ENCODE data around the gene SLIT1.

DNA sequence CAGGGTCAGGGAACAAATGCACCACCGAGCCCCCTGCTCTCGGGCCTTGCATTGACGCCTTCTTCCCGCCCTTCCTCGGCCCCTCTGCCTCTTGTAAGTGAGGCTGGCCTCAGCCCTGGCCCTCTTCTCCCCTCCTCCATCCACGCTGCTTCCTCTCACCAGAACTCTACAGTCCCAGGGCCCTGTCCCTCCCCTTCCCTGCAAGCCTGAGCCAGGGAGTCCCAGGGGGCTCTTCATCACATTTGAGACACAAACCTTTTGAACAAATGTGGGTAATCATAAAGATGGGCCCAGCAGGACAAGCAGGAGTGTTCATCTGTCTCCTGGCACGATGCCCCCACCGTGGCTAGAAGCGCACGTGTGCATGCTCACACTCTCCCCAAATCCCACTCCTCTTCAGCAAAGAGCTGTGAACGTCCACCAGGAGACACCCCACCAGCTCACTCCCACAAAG lies 57.7 kb downstream of the SLIT1 start:
- TF ChIP-seq, protein P1, sequence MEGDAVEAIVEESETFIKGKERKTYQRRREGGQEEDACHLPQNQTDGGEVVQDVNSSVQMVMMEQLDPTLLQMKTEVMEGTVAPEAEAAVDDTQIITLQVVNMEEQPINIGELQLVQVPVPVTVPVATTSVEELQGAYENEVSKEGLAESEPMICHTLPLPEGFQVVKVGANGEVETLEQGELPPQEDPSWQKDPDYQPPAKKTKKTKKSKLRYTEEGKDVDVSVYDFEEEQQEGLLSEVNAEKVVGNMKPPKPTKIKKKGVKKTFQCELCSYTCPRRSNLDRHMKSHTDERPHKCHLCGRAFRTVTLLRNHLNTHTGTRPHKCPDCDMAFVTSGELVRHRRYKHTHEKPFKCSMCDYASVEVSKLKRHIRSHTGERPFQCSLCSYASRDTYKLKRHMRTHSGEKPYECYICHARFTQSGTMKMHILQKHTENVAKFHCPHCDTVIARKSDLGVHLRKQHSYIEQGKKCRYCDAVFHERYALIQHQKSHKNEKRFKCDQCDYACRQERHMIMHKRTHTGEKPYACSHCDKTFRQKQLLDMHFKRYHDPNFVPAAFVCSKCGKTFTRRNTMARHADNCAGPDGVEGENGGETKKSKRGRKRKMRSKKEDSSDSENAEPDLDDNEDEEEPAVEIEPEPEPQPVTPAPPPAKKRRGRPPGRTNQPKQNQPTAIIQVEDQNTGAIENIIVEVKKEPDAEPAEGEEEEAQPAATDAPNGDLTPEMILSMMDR (IDR thresholded peaks at IDR 0.05; ENCODE audit: low read length), result no peak
- no peak for TF ChIP-seq EZH2 (IDR thresholded peaks at IDR 0.05; ENCODE audit: borderline replicate concordance, low read length)
